Stimulated activated CD4-positive, alpha-beta T cell treated with anti-CD3 and anti-CD28 coated beads, TNF-alpha, amount 100 ng/mL, for 1 hour (primary cell): ENCODE measurements around the gene PBXIP1.
"Not testable (repeated sequence)": the region's sequence is repeated elsewhere in the genome, so short reads cannot be mapped to it uniquely, and the experiment has no call there.

ENCODE experiments used
- DNase-seq, 3 donors: peaks; one replicate each; pipeline ENCODE4 v3.0.0-alpha.2; 2020; ENCODE audit warnings: low read depth in 3 of 3, low spot score in 1 of 3

PBXIP1 gene

GRCh38 chr1:154938604-154939399, 17.1 kb downstream of the PBXIP1 start:
- no peak for DNase-seq

- DNase-seq: no peak
Measured at GRCh38 chr1:154937988-154938386, 17.9 kb downstream of the PBXIP1 start.

- peak; percentile 64 to 73 (median 69) for DNase-seq
Measured at GRCh38 chr1:154937085-154937987, 18.6 kb downstream of the PBXIP1 start.

- peak; percentile 83 to 89 (median 85) for DNase-seq
Measured at GRCh38 chr1:154936555-154937084, 19.3 kb downstream of the PBXIP1 start, which contains the start of gene PMVK. TSS of gene PMVK (minus strand) at chr1:154936719. CDS start at chr1:154936685, 34 bp downstream.

GRCh38 chr1:154935749-154936554, 19.9 kb downstream of the PBXIP1 start:
- DNase-seq: no peak

GRCh38 chr1:154934358-154934948, 21.4 kb downstream of the PBXIP1 start:
- DNase-seq: no peak

GRCh38 chr1:154931940-154932487, 23.9 kb downstream of the PBXIP1 start:
- no peak for DNase-seq

GRCh38 chr1:154926201-154926600, 29.7 kb downstream of the PBXIP1 start:
- no peak for DNase-seq

DNA sequence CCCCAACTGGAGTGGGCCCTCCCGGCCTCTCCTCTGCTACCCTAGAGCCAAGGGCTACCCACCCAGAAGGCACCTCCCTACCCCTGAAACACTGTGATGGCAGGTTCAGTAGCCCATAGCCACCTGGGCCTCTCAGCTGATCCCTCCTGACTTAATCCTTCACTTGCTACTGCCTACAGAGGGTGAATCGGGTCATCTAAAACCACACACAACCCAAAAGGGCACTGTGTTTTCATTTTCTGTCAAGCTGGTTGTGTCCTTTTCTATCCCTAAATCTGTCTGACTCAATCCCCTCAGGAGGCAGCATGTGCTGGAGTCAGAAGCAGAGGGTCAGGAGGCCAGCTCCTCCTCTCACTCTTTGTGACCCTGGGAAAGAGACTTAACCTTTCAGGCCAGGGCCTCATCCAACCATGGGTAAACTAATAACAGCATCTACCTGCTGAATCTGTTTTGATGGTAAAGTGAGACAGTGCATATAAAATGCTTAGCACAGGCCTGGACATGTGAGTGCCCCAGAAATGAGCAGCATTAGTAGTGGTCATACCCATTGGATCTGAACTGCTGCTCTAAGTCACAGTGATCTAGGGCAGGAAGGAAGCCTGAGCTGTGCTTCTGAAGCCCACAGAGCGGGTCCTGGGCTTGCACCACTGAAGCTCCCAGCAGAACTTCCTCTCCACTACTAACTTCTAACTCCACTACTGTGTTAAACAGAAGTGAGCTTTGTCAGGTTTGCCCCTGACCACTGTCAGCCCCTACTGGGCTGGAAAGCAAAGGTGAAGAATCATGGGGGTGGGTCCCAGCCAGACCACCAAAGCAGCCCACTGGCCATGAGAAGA, 30.3 kb downstream of the PBXIP1 start:
- no peak for DNase-seq

- no peak for DNase-seq
Measured at GRCh38 chr1:154923695-154924094, 32.2 kb downstream of the PBXIP1 start.

- DNase-seq: no peak
Measured at GRCh38 chr1:154913273-154913672, 42.6 kb downstream of the PBXIP1 start.

GRCh38 chr1:154912755-154913154, 43.1 kb downstream of the PBXIP1 start:
- DNase-seq: no peak

- no peak for DNase-seq
Measured at GRCh38 chr1:154911691-154912550, 44.0 kb downstream of the PBXIP1 start.

DNA sequence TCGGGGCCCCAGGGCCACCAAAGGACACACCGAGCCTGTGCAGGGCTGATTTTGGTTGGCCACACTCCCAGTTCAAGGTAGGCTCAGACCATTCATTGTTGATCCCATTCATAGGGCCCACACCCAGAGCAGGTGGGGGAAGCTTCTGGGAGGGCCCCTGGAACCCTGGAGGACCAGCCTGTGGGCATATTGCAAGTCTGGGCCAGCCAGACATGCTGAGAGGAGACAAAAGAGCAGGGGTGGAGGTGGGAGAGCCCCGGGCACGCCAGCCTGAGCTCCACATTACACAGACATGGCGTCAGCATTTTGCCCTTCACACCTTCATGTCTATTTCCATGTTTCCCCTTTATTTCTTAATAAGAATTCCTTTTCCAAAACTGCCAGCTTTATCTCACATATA, 45.0 kb downstream of the PBXIP1 start:
- no peak for DNase-seq

DNA sequence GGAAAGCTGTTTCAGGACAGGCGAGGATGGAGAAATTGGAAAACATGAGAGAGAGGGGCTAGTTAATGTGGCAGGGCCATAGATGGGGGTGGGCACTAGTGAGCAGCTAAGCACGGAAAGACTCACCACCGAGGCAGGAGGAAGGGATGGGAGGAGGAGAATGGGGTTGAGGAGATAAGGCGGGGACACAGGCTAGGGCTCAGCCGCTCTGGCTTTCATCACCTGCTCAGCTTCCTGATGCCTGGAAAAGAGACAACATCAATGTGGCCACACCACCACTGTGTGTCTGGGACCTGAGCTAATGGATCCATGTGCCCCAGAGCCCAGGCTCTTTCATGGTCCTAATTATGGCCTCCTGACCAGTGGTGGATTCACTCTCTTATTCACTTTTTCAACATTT, 47.0 kb downstream of the PBXIP1 start:
- DNase-seq: no peak

GRCh38 chr1:154908129-154908528, 47.8 kb downstream of the PBXIP1 start:
- DNase-seq: not testable (repeated sequence)

GRCh38 chr1:154906621-154907081, 49.2 kb downstream of the PBXIP1 start:
- DNase-seq: no peak

- DNase-seq: no peak
Measured at GRCh38 chr1:154902938-154903566, 52.8 kb downstream of the PBXIP1 start.
